ENCODE measurements around the gene POR. TPM values are rescaled to one million over a fixed set of nuclear protein-coding genes. Genes with fewer than 3 reads are reported as not detected.
A peak's percentile ranks its signal among the peaks of the same experiment; 100 is the strongest.
"Not testable (repeated sequence)": the region's sequence is repeated elsewhere in the genome, so short reads cannot be mapped to it uniquely, and the experiment has no call there.

Gene POR
- total RNA-seq, 1 donor, result 35.2 TPM

- DNase-seq (ENCODE audit: low read depth), result no peak
- no peak overlapping the region for H3K4me3 ChIP-seq (ENCODE audit: low read depth, low read length)
- TF ChIP-seq CTCF (IDR thresholded peaks at IDR 0.05; ENCODE audit: insufficient read depth, low read length), result no peak
Measured at GRCh38 chr7:75909521-75910132, 5.3 kb upstream of the POR start.

- DNase-seq (ENCODE audit: low read depth); H3K4me3 ChIP-seq (ENCODE audit: low read depth, low read length): not testable (repeated sequence)
Measured at GRCh38 chr7:75911186-75911585, 3.8 kb upstream of the POR start.

GRCh38 chr7:75913437-75913836, 1.5 kb upstream of the POR start:
- TF ChIP-seq CTCF (IDR thresholded peaks at IDR 0.05; ENCODE audit: insufficient read depth, low read length), result no peak
- DNase-seq (ENCODE audit: low read depth), result no peak
- no peak overlapping the region for H3K4me3 ChIP-seq (ENCODE audit: low read depth, low read length)

- H3K4me3 ChIP-seq (ENCODE audit: low read depth, low read length), result peak overlapping the region; percentile 81
- TF ChIP-seq CTCF (IDR thresholded peaks at IDR 0.05; ENCODE audit: insufficient read depth, low read length), result no peak
- peak; percentile 7 for DNase-seq (ENCODE audit: low read depth)
Measured at GRCh38 chr7:75914169-75914654, 743 bp upstream of the POR start.

GRCh38 chr7:75915416-75916156, 631 bp downstream of the POR start:
- peak; percentile 30 for DNase-seq (ENCODE audit: low read depth)
- H3K4me3 ChIP-seq (ENCODE audit: low read depth, low read length), result peak overlapping the region; percentile 98
- TF ChIP-seq CTCF (IDR thresholded peaks at IDR 0.05; ENCODE audit: insufficient read depth, low read length), result no peak

GRCh38 chr7:75916259-75916658, 1.3 kb downstream of the POR start:
- H3K4me3 ChIP-seq (ENCODE audit: low read depth, low read length), result peak overlapping the region; percentile 98
- no peak for DNase-seq (ENCODE audit: low read depth)
- no peak for TF ChIP-seq CTCF (IDR thresholded peaks at IDR 0.05; ENCODE audit: insufficient read depth, low read length)

All from fibroblast of the aortic adventitia (primary cell).